ENCODE measurements around the gene FAM222A.

FAM222A gene

DNA sequence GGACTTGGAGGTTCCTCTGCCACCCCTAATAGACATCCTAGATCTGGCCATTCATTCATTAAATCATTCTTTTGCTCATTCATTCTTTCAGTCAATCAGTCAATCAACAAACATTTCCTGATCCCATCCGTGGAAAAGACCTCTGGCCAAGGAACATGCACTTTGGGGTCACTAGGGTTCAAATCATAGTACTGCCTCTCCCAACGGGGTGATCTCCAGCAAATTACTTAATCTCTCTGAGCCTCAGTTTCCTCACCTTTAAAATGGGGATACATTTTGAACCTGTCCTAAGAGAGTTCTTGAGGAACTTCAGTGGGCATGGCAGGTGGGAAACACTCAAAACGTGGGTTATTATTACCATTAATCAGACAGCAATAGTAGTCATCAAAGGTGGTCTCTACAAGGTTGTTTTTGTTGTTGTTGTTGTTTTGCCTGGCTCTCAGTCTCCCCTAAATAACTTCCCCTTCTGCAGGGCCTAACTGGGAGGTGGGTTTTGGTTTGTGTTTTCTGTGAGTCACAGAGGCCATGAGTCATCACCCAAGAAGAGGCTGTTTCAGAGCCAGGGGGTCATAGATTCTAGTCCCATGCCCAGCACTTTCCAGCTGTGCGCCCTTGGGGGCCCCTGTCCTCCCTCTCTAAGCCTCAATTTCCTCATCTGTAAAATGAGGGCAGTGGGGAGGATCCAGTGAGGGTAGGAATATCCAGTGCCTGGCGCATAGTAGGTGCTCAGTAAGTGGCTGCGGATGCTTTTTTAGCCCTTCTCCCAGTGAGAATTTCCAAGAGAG lies 16.9 kb upstream of the FAM222A start:
- Histone ChIP-seq H3K9me3 (no peaks in the 10 kb centered on the region), H3K4me1 (peaks cover 30% of the 10 kb centered on the region), H3K27me3 (no peaks in the 10 kb centered on the region), H3K4me3 (ENCODE audit: low read depth, low read length) (no peak overlapping the region), H3K36me3 (no peaks in the 10 kb centered on the region)
- TF ChIP-seq, protein P1, sequence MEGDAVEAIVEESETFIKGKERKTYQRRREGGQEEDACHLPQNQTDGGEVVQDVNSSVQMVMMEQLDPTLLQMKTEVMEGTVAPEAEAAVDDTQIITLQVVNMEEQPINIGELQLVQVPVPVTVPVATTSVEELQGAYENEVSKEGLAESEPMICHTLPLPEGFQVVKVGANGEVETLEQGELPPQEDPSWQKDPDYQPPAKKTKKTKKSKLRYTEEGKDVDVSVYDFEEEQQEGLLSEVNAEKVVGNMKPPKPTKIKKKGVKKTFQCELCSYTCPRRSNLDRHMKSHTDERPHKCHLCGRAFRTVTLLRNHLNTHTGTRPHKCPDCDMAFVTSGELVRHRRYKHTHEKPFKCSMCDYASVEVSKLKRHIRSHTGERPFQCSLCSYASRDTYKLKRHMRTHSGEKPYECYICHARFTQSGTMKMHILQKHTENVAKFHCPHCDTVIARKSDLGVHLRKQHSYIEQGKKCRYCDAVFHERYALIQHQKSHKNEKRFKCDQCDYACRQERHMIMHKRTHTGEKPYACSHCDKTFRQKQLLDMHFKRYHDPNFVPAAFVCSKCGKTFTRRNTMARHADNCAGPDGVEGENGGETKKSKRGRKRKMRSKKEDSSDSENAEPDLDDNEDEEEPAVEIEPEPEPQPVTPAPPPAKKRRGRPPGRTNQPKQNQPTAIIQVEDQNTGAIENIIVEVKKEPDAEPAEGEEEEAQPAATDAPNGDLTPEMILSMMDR (IDR thresholded peaks at IDR 0.05; ENCODE audit: low read depth, low read length): no peak
- no peak for DNase-seq

DNA sequence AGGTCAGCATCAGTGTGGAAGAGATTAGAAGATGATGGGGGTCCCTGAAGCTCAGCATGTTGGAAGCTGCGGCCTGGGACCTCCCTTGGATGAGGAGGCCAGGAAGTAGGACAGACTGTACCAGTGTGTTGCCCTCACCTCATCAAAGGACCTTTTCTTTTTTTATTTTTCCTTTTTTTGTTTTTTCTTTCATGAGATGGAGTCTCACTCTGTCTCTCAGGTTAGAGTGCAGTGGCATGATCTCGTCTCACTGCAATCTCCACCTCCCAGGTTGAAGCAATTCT lies 16.4 kb upstream of the FAM222A start:
- DNase-seq: no peak
- no peaks in the 10 kb centered on the region for H3K27me3 ChIP-seq
- H3K4me3 ChIP-seq (ENCODE audit: low read depth, low read length): no peak overlapping the region
- TF ChIP-seq, protein P1 (IDR thresholded peaks at IDR 0.05; ENCODE audit: low read depth, low read length): no peak
- no peaks in the 10 kb centered on the region for H3K36me3 ChIP-seq
- no peaks in the 10 kb centered on the region for H3K9me3 ChIP-seq
- peaks cover 36% of the 10 kb centered on the region for H3K4me1 ChIP-seq

DNA sequence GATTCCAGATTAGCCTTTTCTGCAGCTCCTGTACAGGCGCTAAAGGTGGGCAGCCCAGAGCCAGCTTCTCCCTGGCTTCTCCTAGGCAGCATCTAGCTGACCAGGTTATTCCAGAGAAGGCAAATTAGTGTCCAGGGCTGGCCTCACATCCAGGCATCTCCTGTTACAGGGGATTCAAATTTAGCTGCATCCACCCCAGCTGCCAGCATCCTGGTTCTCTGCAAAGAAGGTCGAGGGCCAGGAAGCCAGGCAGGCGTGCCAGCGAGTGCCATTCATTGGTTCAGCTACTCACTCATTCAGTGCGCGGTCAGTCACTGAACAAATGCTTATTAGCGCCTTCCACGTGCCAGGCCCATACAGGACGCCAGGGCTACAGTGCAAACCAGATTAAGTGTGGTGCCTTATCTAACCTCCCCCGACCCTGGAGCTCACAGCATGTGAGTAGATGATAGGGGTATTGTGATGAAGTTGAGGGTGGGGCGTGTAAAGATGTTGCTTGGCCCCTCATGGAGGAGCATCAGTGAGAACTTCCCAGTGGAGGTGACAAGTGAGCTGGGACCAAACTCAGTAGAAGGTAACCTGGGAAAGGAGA lies 15.7 kb upstream of the FAM222A start:
- H3K4me3 ChIP-seq (ENCODE audit: low read depth, low read length): no peak overlapping the region
- no peaks in the 10 kb centered on the region for H3K36me3 ChIP-seq
- TF ChIP-seq, protein P1 (IDR thresholded peaks at IDR 0.05; ENCODE audit: low read depth, low read length): no peak
- H3K4me1 ChIP-seq: peaks cover 43% of the 10 kb centered on the region
- no peaks in the 10 kb centered on the region for H3K9me3 ChIP-seq
- peak; percentile 55 for DNase-seq
- no peaks in the 10 kb centered on the region for H3K27me3 ChIP-seq

DNA sequence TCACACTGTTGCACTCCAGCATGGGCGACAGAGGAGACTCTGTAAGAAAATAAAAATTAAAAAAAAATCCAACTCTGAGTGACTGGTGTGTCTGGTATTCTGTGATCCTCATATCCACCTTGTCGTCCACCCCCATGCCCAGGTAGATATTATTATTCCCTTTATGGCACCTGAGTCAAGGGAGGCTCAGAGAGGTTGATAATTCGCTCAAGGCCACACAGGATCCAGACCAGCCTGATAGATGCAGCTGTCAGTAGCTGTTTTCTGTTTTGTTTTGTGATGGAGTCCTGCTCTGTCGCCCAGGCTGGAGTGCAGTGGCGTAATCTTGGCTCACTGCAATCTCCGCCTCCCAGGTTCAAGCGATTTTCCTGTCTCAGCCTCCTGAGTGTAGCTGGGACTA lies 14.8 kb upstream of the FAM222A start:
- no peaks in the 10 kb centered on the region for H3K36me3 ChIP-seq
- DNase-seq: no peak
- H3K9me3 ChIP-seq: no peaks in the 10 kb centered on the region
- no peak overlapping the region for H3K4me3 ChIP-seq (ENCODE audit: low read depth, low read length)
- H3K4me1 ChIP-seq: peaks cover 51% of the 10 kb centered on the region
- H3K27me3 ChIP-seq: no peaks in the 10 kb centered on the region
- TF ChIP-seq, protein P1 (IDR thresholded peaks at IDR 0.05; ENCODE audit: low read depth, low read length): no peak

DNA sequence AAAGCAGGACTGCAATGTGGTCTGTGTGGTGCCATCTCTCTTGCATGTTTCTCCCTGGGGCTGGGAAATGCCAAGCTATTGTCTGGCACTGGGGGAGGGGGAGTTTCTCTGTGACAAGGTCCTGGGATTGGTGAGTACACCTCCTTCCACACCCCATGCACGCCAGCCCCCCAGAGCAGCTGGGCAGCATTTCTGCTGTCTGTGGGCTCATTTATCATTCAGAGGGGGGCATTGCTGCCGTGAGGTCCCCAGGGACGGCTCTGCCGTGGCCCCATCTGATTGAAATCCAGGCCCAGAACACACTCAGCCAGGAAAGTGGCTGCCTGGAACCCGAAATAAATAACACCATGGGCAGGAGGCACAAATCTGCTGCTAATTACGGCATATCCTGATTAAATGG lies 12.6 kb upstream of the FAM222A start:
- H3K9me3 ChIP-seq: no peaks in the 10 kb centered on the region
- peaks cover 48% of the 10 kb centered on the region for H3K4me1 ChIP-seq
- H3K36me3 ChIP-seq: no peaks in the 10 kb centered on the region
- DNase-seq: peak; percentile 92
- TF ChIP-seq, protein P1 (IDR thresholded peaks at IDR 0.05; ENCODE audit: low read depth, low read length): no peak
- no peak overlapping the region for H3K4me3 ChIP-seq (ENCODE audit: low read depth, low read length)
- no peaks in the 10 kb centered on the region for H3K27me3 ChIP-seq

DNA sequence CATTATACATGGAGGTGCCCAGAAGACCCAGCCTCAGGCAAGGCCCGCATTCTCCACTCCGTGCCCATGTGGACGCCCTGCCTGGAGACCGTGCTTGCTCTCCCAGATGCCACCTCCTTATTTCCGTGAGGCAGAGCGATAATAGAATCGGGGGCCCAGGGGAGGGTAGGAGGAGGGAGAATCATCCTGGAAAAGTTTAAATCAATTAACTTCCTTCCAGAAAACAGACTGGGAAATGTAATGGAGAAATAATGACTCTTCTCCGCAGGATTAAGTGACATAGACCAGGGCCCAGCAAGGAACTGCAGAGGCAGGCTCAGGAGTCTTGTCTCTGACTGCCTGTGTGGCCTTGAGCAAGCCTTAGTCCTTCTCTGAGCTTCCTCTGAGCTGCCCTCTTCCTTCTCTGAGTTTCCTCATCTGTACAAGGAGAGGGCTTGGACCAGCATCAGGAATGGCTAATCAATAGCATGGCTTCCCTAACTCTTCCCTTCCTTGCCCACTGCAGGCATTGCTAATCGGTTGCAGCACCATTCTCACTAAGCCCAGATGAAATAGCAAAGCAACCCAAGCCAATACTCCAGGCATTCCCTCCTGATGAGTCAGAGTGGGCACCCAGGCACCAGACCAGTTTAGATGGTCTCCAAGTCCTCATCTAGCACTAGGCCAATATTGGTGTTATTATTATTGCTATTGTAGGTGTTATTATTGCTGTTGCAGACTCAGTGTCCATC lies 11.3 kb upstream of the FAM222A start:
- peaks cover 50% of the 10 kb centered on the region for H3K4me1 ChIP-seq
- TF ChIP-seq, protein P1 (IDR thresholded peaks at IDR 0.05; ENCODE audit: low read depth, low read length): no peak
- no peaks in the 10 kb centered on the region for H3K27me3 ChIP-seq
- no peak overlapping the region for H3K4me3 ChIP-seq (ENCODE audit: low read depth, low read length)
- H3K36me3 ChIP-seq: no peaks in the 10 kb centered on the region
- peak; percentile 70 for DNase-seq
- H3K9me3 ChIP-seq: no peaks in the 10 kb centered on the region
